OCI-LY1 (cell line): Measurements from ENCODE around the gene SSBP4.

Source experiments
- H2AFZ ChIP-seq: fragments of 200-600 bp; sonication (generic), shearing (Covaris generic); 2 replicates; pipeline ENCODE4 v1.6.0; 2014; ENCODE audit warnings: antibody characterized with exemption, mild to moderate bottlenecking, low read length
- H3F3A ChIP-seq: fragments of 200-600 bp; sonication (generic), shearing (Covaris generic); 2 replicates; pipeline ENCODE4 v1.6.0; 2014; ENCODE audit warnings: mild to moderate bottlenecking, antibody characterized with exemption, low read length, moderate library complexity; ENCODE audit not compliant: insufficient read depth
- H3K27ac ChIP-seq: fragments of 200-600 bp; sonication (generic); 2 replicates; pipeline ENCODE4 v1.5.1; 2014; ENCODE audit warnings: low read length, mixed run types, mild to moderate bottlenecking, low read depth; ENCODE audit not compliant: poor library complexity, severe bottlenecking
- H3K27me3 ChIP-seq: fragments of 200-600 bp; sonication (generic); 2 replicates; pipeline ENCODE4 v1.6.0; 2014; ENCODE audit warnings: antibody characterized with exemption, mild to moderate bottlenecking, low read length, moderate library complexity; ENCODE audit not compliant: insufficient read depth
- H3K36me3 ChIP-seq: fragments of 200-600 bp; sonication (generic); 2 replicates; pipeline ENCODE4 v1.6.1; 2014; ENCODE audit warnings: mild to moderate bottlenecking, antibody characterized with exemption, low read length, moderate library complexity, mixed read lengths; ENCODE audit not compliant: insufficient read depth
- H3K4me1 ChIP-seq: fragments of 200-600 bp; sonication (generic); 2 replicates; pipeline ENCODE4 v1.5.1; 2014; ENCODE audit warnings: mild to moderate bottlenecking, low read length, moderate library complexity; ENCODE audit not compliant: insufficient read depth, severe bottlenecking
- H3K4me2 ChIP-seq: fragments of 200-600 bp; sonication (generic), shearing (Covaris generic); 2 replicates; pipeline ENCODE4 v1.6.1; 2014; ENCODE audit warnings: low read length
- H3K4me3 ChIP-seq: fragments of 200-600 bp; sonication (generic); 2 replicates; pipeline ENCODE4 v1.5.1; 2014; ENCODE audit warnings: low read length, low read depth, mild to moderate bottlenecking, mixed read lengths; ENCODE audit not compliant: poor library complexity, severe bottlenecking
- H3K79me2 ChIP-seq: fragments of 200-600 bp; shearing (Covaris generic); 2 replicates; pipeline ENCODE4 v1.6.1; 2016; ENCODE audit warnings: mixed run types, low read length, mixed read lengths; ENCODE audit not compliant: insufficient read depth
- H3K9ac ChIP-seq: fragments of 200-600 bp; sonication (generic), shearing (Covaris generic); 2 replicates; pipeline ENCODE4 v1.6.1; 2014; ENCODE audit warnings: mild to moderate bottlenecking, low read length, mixed read lengths
- H3K9me2 ChIP-seq: fragments of 200-600 bp; sonication (generic), shearing (Covaris generic); 2 replicates; pipeline ENCODE4 v1.6.1; 2014; ENCODE audit warnings: low read depth, mild to moderate bottlenecking, low read length, mixed read lengths
- H3K9me3 ChIP-seq: fragments of 200-600 bp; shearing (Covaris generic); 2 replicates; pipeline ENCODE4 v1.6.1; 2014; ENCODE audit warnings: low read length, mixed read lengths
- H4K20me1 ChIP-seq: fragments of 200-600 bp; sonication (generic), shearing (Covaris generic); 2 replicates; pipeline ENCODE4 v1.6.0; 2016; ENCODE audit warnings: mild to moderate bottlenecking, low read length; ENCODE audit not compliant: insufficient read depth
- CTCF ChIP-seq: fragments of 200-600 bp; sonication (generic), shearing (Covaris generic); IDR thresholded peaks from 2 replicates; pipeline ENCODE4 v1.5.1; 2017; ENCODE audit warnings: mild to moderate bottlenecking, antibody characterized with exemption, low read length, moderate library complexity, mixed read lengths
- EZH2 ChIP-seq: fragments of 200-600 bp; sonication (generic), shearing (Covaris generic); IDR thresholded peaks from 2 replicates; pipeline ENCODE4 v1.8.0; 2017; ENCODE audit warnings: borderline replicate concordance, mixed run types, mild to moderate bottlenecking, antibody characterized with exemption, low read length, moderate library complexity, mixed read lengths

Gene SSBP4

GRCh38 chr19:18392417-18392816 is 26.8 kb upstream of the SSBP4 start:
- Histone ChIP-seq H3K4me1 (peaks cover 36% of the 10 kb centered on the region), H3K4me2 (no peak overlapping the region), H3K27ac (no peak overlapping the region), H3K4me3 (no peak overlapping the region), H3K9me2 (no peaks in the 10 kb centered on the region), H3K9me3 (no peaks in the 10 kb centered on the region), H2AFZ (no peak overlapping the region), H3K79me2 (no peaks in the 10 kb centered on the region), H3F3A (no peaks in the 10 kb centered on the region), H3K9ac (no peak overlapping the region), H3K36me3 (no peaks in the 10 kb centered on the region), H3K27me3 (peaks cover 20% of the 10 kb centered on the region; the same call in 1 of the 2 replicates), H4K20me1 (no peaks in the 10 kb centered on the region)
- TF ChIP-seq EZH2 = no peak
- TF ChIP-seq CTCF = no peak

GRCh38 chr19:18392926-18393325 is 26.3 kb upstream of the SSBP4 start:
- Histone ChIP-seq H3K36me3 (no peaks in the 10 kb centered on the region), H3K79me2 (no peaks in the 10 kb centered on the region), H3K4me2 (no peak overlapping the region), H4K20me1 (no peaks in the 10 kb centered on the region), H3K9me2 (no peaks in the 10 kb centered on the region), H3K9ac (no peak overlapping the region), H3K9me3 (no peaks in the 10 kb centered on the region), H3K4me3 (no peak overlapping the region), H3F3A (no peaks in the 10 kb centered on the region), H3K27me3 (peaks cover 20% of the 10 kb centered on the region; the same call in 1 of the 2 replicates), H2AFZ (no peak overlapping the region), H3K4me1 (peaks cover 35% of the 10 kb centered on the region), H3K27ac (no peak overlapping the region)
- TF ChIP-seq CTCF = no peak
- TF ChIP-seq EZH2 = no peak

- Histone ChIP-seq H3K27ac (no peak overlapping the region), H3K79me2 (no peaks in the 10 kb centered on the region), H2AFZ (no peak overlapping the region), H3K9ac (no peak overlapping the region), H3K9me2 (no peaks in the 10 kb centered on the region), H3K4me2 (no peak overlapping the region; the same call in 1 of the 2 replicates), H3K4me3 (no peak overlapping the region), H3F3A (no peaks in the 10 kb centered on the region), H4K20me1 (no peaks in the 10 kb centered on the region), H3K4me1 (peaks cover 28% of the 10 kb centered on the region), H3K27me3 (peaks cover 20% of the 10 kb centered on the region; the same call in 1 of the 2 replicates), H3K36me3 (no peaks in the 10 kb centered on the region), H3K9me3 (no peaks in the 10 kb centered on the region)
- no peak for TF ChIP-seq CTCF
- no peak for TF ChIP-seq EZH2
Observed at GRCh38 chr19:18393836-18394235, 25.4 kb upstream of the SSBP4 start.
